HG02981 (cell line): ENCODE measurements around the gene REEP6.
"Not testable (repeated sequence)": the region's sequence is repeated elsewhere in the genome, so short reads cannot be mapped to it uniquely, and the experiment has no call there.

Experiments
- ATAC-seq: cut with Tn5 transposase; IDR thresholded peaks from one replicate; pipeline ENCODE4 v1.9.1; 2021; ENCODE audit warnings: mild to moderate bottlenecking, moderate library complexity; ENCODE audit not compliant: unreplicated experiment

REEP6 gene

DNA sequence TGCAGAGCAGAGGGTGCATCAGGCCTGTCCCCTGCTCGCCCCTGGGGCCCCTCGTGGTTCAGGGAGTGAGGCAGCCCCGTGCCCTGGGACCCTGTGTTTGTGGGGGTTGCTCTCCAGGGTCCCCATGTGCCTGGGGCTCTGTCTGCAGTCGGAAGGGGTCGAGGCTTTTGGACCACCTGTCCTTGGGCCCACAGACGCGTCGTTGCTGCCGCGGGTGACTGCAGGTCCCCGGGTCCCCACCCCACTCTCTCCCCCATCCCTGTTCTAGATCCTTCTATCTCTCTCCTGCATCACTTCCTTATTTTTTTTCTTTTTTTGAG is 2.7 kb upstream of the REEP6 start:
- ATAC-seq, result no peak

DNA sequence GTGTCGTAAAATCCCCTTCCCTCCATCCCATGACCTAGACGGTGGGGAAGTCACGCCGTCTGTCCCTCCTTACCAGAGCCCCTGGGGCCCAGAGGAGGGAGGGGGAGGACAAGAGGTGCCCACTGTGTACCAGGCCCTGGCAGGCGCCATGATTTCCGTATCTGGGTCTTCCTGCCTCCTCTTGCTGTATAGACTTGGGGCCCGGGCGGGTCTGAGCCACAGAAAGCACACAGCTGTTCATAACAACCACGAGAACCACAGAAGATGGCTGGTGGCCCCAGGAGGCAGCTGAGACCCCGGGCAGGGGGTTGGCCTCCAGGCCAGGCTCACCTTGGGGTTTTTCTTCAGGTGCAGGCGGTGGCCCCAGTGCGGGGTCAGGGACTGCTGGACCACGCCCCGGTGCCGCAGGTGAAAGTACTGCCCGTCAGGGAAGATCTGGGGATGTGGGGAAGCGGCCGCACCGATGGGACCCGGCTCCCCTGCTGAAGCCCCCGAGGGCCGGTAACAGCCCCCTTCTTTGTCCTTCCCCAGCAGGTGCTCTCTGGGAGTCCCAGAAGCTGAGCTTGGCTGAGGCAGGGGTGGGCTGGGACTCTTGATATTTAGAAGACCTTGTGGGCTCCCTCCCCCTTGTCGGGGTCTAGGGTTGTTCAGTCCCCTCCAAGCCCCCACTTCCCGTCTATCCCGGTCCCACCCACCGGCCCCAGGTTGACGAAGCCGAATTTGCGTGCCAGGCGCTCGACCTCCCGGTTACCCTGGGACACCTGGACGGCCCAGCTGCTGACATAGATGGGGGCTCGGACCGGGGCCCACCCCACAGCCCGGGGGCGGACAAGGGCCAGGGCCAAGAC is 1.3 kb upstream of the REEP6 start:
- ATAC-seq, result no peak

DNA sequence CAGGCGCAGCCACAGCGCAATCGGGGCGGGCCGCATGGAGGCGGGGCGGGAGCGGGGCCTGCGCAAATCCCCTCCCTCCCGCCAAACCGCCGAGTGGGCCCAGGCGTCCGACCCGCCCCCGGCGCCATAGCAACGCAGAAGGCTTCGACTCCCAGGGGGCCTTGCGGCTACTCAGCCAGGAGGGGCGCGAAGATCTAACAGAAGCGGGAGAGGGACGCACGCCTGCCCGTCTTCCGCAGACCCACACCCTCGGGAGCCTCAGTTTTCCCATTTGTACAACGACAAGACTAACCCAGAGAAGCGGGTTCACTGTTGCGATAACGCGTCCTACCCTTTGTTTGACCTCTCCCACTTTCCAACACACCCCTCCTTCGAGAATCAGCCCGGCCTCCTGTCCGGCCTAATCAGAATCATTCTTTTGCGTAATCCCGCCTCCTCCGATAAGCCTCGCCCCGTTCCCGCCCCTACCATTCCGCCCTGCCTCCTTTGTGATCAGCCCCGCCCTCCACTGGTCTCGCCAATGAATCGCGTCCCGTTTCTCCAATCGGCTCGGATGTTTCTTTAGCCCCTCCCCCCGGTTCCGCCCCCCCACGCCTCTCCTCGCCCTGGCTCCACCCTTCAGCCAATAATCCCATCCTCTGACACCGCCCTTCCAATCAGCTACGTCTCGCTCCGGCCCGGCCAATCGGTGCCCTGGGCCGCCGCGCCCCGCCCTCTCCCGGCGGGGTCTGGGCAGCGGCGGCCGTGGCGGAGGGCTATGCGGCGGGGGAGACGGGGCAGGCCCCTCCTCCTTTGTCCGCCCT is 469 bp upstream of the REEP6 start, which contains the start of gene PCSK4:
PCSK4 (minus strand) TSS at position 40 of the 803 bp plus-strand sequence; CDS start at position 36, 4 bp downstream.
- peak; percentile 76 for ATAC-seq

DNA sequence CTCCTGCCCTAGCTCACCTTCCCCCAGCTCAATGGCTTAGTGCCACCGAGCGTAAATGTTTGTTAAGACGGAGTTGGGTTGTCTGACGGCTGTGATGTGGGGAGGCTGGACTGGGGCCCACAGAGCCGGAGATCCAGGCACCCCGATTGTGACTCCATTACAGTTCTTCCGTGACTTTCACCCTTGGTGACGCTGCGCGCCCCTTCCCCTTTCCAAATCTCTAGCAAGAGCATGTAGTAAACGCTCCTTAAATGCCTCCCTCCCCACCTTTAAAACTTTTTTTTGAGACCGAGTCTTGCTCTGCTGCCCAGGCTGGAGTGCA is 829 bp downstream of the REEP6 start:
- no peak for ATAC-seq

DNA sequence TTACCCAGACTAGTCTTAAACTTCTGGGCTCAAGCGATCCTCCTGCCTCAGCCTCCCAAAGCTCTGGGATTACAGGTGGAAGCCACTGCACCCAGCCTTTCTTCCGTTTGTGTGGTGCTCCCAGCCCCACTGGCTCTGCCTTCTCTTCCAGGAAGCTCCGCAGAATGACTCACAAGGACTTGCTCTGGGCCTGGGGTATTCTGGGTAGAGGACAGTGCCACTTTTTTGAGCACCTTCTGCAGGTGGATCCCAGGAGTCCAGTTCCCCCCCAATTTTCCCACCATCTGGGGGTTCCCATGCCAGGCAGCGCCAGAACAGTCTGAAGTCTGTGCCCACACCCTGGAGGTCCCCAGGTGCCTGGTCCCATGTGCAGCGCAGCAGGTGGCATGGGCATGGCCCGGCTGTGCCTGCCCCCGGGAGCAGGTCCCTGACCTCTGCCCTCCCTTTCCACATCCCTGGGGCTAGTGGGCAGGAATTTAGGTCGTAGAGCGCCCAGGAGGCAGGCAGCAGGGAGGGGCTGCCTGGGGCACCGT is 1.6 kb downstream of the REEP6 start:
- no peak for ATAC-seq

DNA sequence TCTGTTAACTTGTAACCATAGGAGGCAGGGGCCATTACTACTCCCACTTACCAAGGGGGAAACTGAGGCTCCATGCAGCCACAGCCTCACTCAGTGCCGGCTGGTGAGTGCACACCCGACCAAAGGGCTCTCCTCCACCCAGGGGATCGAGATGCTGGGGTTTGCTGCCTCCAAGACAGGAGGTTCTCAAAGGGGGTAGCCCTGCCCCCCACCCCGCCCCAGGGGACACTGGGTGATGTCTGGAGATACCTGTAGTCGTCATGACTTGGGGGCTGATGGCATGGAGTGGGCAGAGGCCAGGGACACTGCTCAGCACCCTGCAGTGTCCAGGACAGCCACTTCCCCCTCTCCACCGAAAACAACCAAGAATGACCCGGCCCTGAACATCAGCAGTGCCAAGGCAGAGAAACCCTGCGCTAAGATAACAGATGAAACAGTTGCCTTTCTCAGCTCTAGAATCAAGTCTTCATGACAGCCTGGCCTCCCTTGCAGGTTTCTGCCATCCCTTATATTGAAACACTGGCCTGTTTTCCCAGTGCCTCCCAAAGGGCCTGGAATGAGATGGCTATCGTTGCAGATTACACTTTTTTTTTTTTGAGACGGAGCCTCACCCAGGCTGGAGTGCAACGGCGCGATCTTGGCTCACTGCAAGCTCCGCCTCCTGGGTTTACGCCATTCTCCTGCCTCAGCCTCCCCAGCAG is 3.3 kb downstream of the REEP6 start:
- ATAC-seq, result no peak

DNA sequence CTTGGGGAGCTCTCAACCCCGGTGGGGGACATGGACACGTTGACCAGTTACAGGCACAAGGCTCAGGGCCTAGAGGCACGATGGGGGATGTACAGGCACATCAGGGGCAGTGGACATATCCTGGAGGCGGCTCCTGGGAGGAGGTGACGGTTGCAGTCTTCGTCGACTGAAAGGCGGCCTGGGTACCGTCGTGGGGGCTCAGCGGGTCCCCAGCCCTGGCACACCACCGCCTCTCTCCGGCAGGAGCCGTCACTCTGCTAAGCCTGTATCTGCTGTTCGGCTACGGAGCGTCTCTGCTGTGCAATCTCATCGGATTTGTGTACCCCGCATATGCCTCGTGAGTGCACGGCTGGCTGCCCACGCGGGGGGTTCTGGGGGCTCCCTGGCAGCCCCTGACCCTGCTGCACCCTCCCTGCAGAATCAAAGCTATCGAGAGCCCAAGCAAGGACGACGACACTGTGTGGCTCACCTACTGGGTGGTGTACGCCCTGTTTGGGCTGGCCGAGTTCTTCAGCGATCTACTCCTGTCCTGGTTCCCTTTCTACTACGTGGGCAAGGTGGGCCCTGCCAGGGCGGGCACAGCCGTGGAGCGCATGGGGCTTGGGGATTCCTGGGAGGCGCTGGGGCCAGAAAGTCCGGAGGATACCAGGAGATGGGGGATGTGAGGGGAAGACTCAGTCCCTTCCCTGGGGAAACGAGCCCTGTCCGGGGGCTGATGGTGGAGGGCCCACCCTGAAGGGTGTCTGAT is 4.2 kb downstream of the REEP6 start:
- no peak for ATAC-seq

DNA sequence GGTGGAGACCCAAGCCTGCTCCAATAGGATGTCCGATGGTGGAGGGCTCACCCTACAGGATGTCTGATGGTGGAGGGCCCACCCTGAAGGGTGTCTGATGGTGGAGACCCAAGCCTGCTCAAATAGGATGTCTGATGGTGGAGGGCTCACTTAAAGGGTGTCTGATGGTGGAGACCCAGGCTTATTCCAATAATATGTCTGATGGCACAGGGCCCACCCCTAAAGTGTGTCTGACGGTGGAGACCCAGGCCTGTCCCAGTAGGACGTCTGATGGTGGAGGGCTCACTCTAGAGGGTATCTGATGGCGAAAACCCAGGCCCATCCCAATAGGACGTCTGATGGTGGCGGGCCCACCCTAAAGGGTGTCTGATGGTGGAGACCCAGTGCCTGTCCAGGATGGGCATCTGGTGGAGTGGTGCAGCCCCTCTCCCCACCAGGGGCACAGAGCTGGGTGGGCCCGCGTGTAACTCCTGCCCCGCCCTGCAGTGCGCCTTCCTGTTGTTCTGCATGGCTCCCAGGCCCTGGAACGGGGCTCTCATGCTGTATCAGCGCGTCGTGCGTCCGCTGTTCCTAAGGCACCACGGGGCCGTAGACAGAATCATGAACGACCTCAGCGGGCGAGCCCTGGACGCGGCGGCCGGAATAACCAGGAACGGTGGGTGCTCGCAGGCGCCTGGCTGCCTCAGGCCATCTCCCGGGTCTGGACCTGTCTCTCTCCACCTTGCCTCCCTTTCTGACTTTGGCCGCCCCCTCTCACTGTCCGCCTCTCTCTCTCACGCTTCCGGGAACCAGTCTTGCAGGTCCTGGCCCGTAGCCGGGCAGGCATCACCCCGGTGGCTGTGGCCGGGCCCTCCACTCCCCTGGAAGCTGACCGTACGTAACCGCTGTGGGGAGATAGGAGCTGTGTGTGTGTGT is 5.1 kb downstream of the REEP6 start:
- no peak for ATAC-seq

DNA sequence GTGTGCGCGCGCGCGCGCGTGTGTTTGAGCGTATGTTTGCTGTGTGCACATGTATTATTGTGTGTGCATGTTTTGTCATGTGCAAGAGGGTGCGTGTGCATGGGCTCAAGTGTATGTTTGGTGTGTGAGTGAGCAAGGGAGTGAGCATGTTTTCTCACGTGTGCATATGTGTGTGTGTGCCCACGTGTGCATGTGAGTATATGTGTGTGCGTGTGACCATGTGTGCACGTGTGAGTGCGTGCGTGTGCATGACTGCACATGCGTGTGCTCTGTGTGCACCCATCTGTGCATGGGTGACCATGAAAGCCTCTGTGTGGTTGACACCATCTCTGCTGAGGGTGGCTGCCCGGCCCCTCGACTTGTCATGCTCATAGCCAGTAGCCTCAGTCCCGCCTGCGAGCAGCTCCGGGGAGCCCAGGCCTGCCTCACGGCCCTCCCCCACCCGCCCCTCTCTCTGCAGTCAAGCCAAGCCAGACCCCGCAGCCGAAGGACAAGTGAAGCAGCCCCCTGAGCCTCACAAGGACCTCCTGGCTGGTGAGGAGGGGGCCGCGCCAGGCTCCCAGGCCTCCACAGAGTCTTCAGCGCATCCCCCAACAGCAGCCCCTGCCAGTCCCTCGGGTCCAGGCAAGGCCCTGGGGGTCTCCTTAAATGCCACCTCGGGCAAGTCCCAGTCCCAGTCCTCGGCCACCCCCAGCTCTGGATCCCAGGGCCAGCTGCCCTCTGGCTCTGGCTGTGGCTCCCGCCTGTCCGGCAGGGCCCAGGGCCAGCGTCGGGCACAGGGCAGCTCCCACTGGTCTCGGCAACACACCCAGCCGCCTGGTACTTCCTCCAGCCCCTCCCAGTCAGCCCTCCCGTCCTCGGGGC is 6.0 kb downstream of the REEP6 start:
- no peak for ATAC-seq

DNA sequence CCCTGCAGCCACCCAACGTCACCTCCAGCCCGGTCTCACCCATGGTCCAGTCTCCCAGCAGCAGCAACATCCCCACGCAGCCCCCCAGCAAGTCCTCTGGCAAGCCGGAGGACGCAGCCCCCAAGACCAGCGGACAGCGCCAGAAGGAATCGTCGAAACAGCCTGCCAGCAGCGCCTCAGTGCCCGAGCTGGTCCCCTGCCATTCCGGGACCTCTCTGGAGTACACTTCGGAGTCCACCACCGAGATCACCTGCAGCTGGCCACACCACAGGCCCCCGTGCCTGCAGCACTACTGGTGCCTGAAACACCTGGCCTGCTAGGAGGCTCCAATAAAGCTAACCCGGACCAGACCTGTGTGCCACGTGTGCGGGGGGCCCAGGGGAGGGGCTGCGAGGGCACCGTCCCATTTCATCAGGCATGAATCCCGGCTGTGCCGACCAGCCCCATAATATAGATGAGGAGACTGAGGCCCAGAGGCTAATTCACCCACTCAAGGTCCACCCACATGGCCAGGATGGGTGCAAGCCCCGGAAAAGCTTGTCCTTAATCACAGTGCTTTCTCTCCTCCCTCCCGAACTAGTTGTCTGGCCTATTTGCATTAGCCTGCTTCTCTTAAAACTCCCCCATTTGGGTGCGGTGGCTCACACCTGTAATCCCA is 6.7 kb downstream of the REEP6 start:
- ATAC-seq, result no peak

DNA sequence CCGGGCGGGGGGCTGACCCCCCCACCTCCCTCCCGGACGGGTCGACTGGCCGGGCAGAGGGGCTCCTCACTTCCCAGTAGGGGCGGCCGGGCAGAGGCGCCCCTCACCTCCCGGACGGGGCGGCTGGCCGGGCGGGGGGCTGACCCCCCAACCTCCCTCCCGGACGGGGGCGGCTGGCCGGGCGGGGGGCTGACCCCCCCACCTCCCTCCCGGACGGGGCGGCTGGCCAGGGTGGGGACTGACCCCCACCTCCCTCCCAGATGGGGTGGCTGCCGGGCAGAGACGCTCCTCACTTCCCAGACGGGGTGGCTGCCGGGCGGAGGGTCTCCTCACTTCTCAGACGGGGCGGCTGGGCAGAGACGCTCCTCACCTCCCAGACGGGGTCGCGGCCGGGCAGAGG is 8.2 kb downstream of the REEP6 start:
- not testable (repeated sequence) for ATAC-seq

DNA sequence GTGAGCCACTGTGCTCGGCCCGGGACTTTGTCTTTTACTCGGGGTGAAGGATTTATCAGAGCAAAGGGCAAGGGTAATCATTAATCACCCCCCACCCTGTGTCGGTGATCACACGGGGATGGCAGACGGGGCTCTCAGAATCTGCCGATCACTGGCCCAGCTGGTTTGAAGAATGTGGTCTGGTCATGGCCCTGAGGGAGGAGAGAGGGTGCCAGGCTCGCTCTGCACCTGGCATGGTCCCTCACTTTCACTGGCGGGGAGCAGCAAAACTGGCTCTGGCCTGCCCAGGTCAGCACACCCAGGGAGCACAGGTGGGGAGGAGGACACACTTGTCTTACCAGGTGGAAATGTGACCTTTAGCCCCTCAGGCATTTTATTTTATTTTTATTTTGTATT is 10.2 kb downstream of the REEP6 start:
- no peak for ATAC-seq

DNA sequence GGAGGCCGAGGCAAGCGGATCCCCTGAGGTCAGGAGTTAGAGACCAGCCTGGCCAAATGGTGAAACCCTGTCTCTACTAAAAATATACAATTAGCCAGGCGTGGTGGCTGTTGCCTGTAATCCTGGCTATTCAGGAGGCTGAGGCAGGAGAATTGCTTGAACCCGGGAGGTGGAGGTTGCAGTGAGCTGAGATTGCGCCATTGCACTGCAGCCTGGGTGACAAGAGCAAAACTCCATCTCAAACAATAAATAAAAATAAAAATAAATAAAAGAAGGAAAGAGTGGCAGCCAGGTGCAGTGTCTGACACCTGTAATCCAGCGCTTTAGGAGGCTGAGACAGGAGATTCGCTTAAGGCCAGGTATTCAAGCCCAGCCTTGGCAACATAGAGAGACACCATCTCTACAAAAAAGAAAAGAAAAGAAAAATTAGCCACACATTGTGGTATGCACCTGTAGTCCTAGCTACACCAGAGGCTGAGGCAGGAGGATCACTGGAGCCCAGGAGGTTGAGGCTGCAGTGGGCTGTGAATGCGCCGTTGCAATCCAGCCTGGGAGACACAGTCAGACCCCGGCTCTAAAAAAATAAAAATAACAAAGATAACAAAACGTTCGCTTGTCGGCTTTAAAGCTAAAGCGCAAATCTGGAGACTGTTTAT is 11.6 kb downstream of the REEP6 start:
- no peak for ATAC-seq

DNA sequence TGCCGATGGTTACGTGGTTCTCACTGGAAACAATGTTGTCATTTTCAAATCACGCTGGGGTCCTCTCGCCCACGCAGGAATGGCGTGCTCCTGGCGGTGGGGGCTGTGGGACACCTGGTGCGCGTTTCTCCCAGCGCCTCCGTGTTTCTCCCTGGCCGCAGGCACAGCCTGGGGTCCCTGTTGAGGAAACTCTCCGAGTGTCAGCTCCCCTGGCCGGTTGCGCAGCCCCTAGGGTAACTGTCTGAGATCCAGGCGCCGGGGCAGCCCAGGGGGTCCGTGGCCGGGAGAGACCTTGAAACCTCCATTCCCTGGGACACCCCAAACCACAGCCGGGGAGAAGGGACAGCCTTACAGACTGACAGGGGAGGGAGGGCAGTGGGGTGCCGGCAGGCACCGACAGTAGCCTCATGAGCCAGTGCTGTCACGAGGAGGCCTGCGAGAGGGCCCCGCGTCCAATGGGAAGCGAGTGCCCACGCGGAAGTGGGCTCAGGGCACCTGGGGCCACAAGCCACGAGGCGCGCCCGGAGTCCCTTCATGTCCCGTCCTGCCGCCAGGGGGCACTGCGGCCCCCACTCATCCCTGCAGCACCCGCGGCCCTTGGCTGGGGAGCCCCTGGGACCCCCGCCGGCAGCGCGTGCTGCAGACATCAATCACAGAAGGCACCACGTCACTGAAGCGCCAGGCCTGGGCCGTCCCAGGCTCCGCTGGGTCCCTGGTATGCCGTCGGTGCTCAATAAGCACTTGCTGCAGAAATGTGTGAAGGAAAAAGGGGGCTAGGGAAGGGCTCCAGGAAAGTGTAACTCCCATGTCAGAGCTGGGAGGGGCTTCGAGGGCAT is 12.3 kb downstream of the REEP6 start:
- ATAC-seq, result no peak

DNA sequence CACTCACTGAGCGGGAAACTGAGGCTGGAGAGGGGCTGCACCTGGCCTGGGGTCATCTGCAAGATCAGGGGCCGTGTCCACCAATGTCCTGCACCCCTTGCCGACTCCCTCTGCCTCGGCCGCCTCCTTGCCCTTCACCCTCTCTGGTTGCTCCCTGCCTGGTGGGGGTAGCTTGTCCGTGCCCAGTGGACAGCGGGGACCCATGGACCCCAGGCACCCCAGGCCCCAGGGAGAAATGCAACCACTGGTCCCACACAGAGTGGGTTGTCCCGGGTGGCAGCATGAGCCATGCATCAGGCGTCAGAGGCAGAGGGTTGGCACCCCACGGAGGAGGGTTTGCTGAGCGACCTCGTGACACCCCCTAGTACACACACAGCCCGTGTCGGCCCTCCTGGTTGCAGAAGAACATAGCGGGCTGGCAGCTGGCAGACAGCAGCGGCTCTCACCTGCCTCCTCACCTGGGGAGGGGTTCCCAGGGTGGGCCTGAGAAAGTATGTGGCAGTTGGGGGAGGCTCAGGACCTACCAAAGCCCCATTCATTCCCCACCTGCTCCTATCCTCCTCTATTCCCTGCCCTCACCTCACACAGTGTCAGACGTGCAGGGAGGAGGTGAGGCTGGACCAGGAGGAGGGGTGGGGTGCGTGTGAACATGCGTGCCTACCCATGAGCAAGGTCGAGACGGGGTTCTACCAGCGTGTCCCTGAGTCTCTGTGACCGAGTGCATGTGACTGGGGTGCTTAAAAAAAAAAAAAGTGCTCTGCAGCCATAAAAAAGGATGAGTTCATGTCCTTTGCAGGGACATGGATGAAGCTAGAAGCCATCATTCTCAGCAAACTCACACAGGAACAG is 13.2 kb downstream of the REEP6 start:
- no peak for ATAC-seq

DNA sequence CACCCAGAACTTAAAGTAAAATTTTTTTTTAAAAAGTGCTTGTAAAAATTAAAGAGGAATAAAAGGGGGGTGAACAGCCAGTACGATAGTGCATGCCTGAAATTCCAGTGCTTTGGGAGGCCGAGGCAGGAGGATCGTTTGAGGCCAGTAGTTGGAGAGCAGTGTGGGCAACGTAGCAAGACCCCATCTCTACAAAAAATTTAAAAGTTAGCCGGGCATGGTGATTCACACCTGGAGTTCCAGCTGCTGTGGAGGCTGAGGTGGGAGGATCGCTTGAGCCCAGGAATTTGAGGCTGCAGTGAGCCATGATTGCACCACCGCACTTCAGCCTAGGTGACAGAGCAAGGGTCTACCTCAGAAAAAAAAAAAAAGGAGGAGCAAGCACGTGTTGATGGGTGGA is 14.0 kb downstream of the REEP6 start:
- ATAC-seq, result no peak
